Keratinocyte (primary cell): ENCODE data around the gene CNIH2. TPM values are rescaled to one million over a fixed set of nuclear protein-coding genes. Genes with fewer than 3 reads are reported as not detected.
A peak's percentile ranks its signal among the peaks of the same experiment; 100 is the strongest.

Source experiments
- DNase-seq: peaks from one replicate; pipeline ENCODE4 v3.0.0-alpha.2; 2011; ENCODE audit warnings: low read depth, missing footprints, low spot score
- FAIRE-seq: peaks from 2 replicates; lab custom pipeline; 2011; peaks lifted over from hg19 to GRCh38; lab: Jason Lieb, UNC
- H2AFZ ChIP-seq: 2 replicates; pipeline ENCODE4 v1.6.0; 2012; ENCODE audit warnings: low read length, control low read depth, inconsistent platforms; ENCODE audit not compliant: control insufficient read depth
- H3K27ac ChIP-seq: 2 replicates; pipeline ENCODE4 v1.5.1; 2011; ENCODE audit warnings: low read length; ENCODE audit not compliant: control insufficient read depth, insufficient read depth
- H3K27me3 ChIP-seq: 3 replicates; pipeline ENCODE4 v1.6.0; 2011; ENCODE audit warnings: low read length; ENCODE audit not compliant: control insufficient read depth, insufficient read depth; ENCODE audit errors: extremely low read depth
- H3K36me3 ChIP-seq, 2 experiments: 2 replicates in 1 of 2; 3 replicates in 1 of 2; pipeline ENCODE4 v1.5.1; 2011; ENCODE audit warnings: low read length in 2 of 2, mild to moderate bottlenecking in 1 of 2; ENCODE audit not compliant: control insufficient read depth in 2 of 2, insufficient read depth in 2 of 2; ENCODE audit errors: extremely low read depth in 1 of 2
- H3K4me1 ChIP-seq: 3 replicates; pipeline ENCODE4 v1.5.1; 2011; ENCODE audit warnings: low read length; ENCODE audit not compliant: control insufficient read depth, insufficient read depth; ENCODE audit errors: extremely low read depth
- H3K4me2 ChIP-seq: 3 replicates; pipeline ENCODE4 v1.6.0; 2011; ENCODE audit warnings: low read depth, low read length; ENCODE audit not compliant: control insufficient read depth, insufficient read depth; ENCODE audit errors: extremely low read depth
- H3K4me3 ChIP-seq, 3 experiments: fragments of 200-600 bp in 1 of 3; sonication (generic) in 1 of 3; 2 replicates in 2 of 3; 3 replicates in 1 of 3; pipeline ENCODE4 v1.5.1; 2011 to 2016; ENCODE audit warnings: low read length in 3 of 3, mild to moderate bottlenecking in 3 of 3, control low read depth in 2 of 3, inconsistent platforms in 1 of 3, low read depth in 1 of 3, mixed read lengths in 1 of 3, mixed run types in 1 of 3, moderate library complexity in 1 of 3; ENCODE audit not compliant: control insufficient read depth in 2 of 3, insufficient read depth in 2 of 3; ENCODE audit errors: extremely low read depth in 1 of 3
- H3K79me2 ChIP-seq: 2 replicates; pipeline ENCODE4 v1.6.0; 2012; ENCODE audit warnings: low read length; ENCODE audit not compliant: control insufficient read depth, insufficient read depth
- H3K9ac ChIP-seq: 3 replicates; pipeline ENCODE4 v1.6.0; 2011; ENCODE audit warnings: low read length; ENCODE audit not compliant: control insufficient read depth, insufficient read depth; ENCODE audit errors: extremely low read depth
- H3K9me1 ChIP-seq: 3 replicates; pipeline ENCODE4 v1.6.0; 2011; ENCODE audit warnings: low read length; ENCODE audit not compliant: control insufficient read depth, insufficient read depth; ENCODE audit errors: extremely low read depth
- H3K9me3 ChIP-seq: 2 replicates; pipeline ENCODE4 v1.5.1; 2012; ENCODE audit warnings: low read depth, low read length; ENCODE audit not compliant: control insufficient read depth
- H4K20me1 ChIP-seq: 3 replicates; pipeline ENCODE4 v1.6.0; 2011; ENCODE audit warnings: low read length; ENCODE audit not compliant: control insufficient read depth, insufficient read depth; ENCODE audit errors: extremely low read depth
- CTCF ChIP-seq, 3 experiments: IDR thresholded peaks in 1 of 3; conservative IDR thresholded peaks in 1 of 3; optimal IDR thresholded peaks in 1 of 3; 2 replicates in 2 of 3; 3 replicates in 1 of 3; pipeline versions ENCODE3 to v1.5.1; 2011; ENCODE audit warnings: low read length in 3 of 3, mild to moderate bottlenecking in 3 of 3, moderate library complexity in 2 of 3, control low read depth in 1 of 3, inconsistent platforms in 1 of 3; ENCODE audit not compliant: insufficient read depth in 2 of 3; ENCODE audit errors: extremely low read depth in 1 of 3
- EZH2 ChIP-seq: IDR thresholded peaks from one replicate; pipeline ENCODE4 v1.6.1; 2012; ENCODE audit warnings: inconsistent platforms, mild to moderate bottlenecking, low read length, moderate library complexity
- dilution Hi-C: fragments of 300-500 bp; cut with MboI; formaldehyde crosslinking; loops from one replicate; pipeline ENCODE4 v1.7.0; 2020; ENCODE audit warnings: low sequenced_read_pairs; ENCODE audit not compliant: extremely low pct_ligation_motif_present
- polyA plus RNA-seq, 5 experiments: library from polyadenylated mRNA; depleted of rRNA in 3 of 5; stranded (reverse) in 3 of 5; stranded (forward) in 1 of 5; unstranded in 1 of 5; fragments of >200 nt; gene quantifications; 1 replicate in 1 of 5; 2 replicates in 3 of 5; 3 replicates in 1 of 5; pipeline versions ENCODE4 v1.2.1 to v1.2.3, GENCODE V29; 2011 to 2012; ENCODE audit warnings: missing spikeins in 2 of 5, low read depth in 1 of 5, low replicate concordance in 1 of 5

CNIH2 gene
- polyA plus RNA-seq, 1 donor (not counting 4 experiments of a cell fraction or from before 2014, with no cell fraction given), result 0.17 TPM

- peak within 1 kb of the TSS; percentile 96 for H3K9ac ChIP-seq
- H3K4me1 ChIP-seq, result peaks cover 16% of the 10 kb centered on the region
- peak within 1 kb of the TSS; percentile 75 for H3K27ac ChIP-seq
- H3K36me3 ChIP-seq, result peaks cover 9 to 11% of the 10 kb centered on the region in 2 experiments
- dilution Hi-C loops, result no loop called here
- DNase-seq, result peak; percentile 99
- no peaks in the 10 kb centered on the region for H4K20me1 ChIP-seq
- H3K4me3 ChIP-seq, result peak within 1 kb of the TSS; percentile 76 to 91 (median 85)
- H2AFZ ChIP-seq, result peak within 1 kb of the TSS; percentile 70
- FAIRE-seq, result peak; percentile 98
- no peaks in the 10 kb centered on the region for H3K9me3 ChIP-seq
- peaks cover 27% of the 10 kb centered on the region for H3K79me2 ChIP-seq
- peaks cover 23% of the 10 kb centered on the region for H3K27me3 ChIP-seq
- TF ChIP-seq EZH2 (no peak), CTCF (optimal IDR thresholded peaks at IDR 0.05 in 1 of 3, IDR thresholded peaks at IDR 0.05 in 1 of 3, conservative IDR thresholded peaks at IDR 0.05 in 1 of 3; ENCODE audit: extremely low read depth in 1 of 3, insufficient read depth in 2 of 3, low read length in 3 of 3) (peak in 1 of 3 experiments; percentile 21)
- H3K9me1 ChIP-seq, result no peaks in the 10 kb centered on the region
- peak within 1 kb of the TSS; percentile 98 for H3K4me2 ChIP-seq
Measured at GRCh38 chr11:66288671-66289547, 10.9 kb downstream of the CNIH2 start, which contains the start of gene YIF1A. YIF1A (minus strand) TSS chr11:66289143; CDS start chr11:66288985, 158 bp downstream.

- FAIRE-seq (no peak), DNase-seq (no peak)
- Histone ChIP-seq H3K9me3 (no peaks in the 10 kb centered on the region), H2AFZ (peak overlapping the region; percentile 52), H3K4me3 (peak overlapping the region; percentile 49 to 76 (median 68)), H3K9ac (peak overlapping the region; percentile 96), H3K79me2 (peaks cover 27% of the 10 kb centered on the region), H3K4me1 (peaks cover 16% of the 10 kb centered on the region), H3K4me2 (peak overlapping the region; percentile 69), H3K27ac (peak overlapping the region; percentile 75), H3K27me3 (peaks cover 29% of the 10 kb centered on the region), H4K20me1 (no peaks in the 10 kb centered on the region), H3K36me3 (peaks cover 8% of the 10 kb centered on the region in 2 experiments), H3K9me1 (no peaks in the 10 kb centered on the region)
- dilution Hi-C loops, result no loop called here
- TF ChIP-seq EZH2, result no peak
- TF ChIP-seq CTCF (optimal IDR thresholded peaks at IDR 0.05 in 1 of 3, IDR thresholded peaks at IDR 0.05 in 1 of 3, conservative IDR thresholded peaks at IDR 0.05 in 1 of 3; ENCODE audit: extremely low read depth in 1 of 3, insufficient read depth in 2 of 3, low read length in 3 of 3), result no peak
Measured at GRCh38 chr11:66289548-66290329, 11.8 kb downstream of the CNIH2 start.
